ENCODE measurements around the gene TRIM72.

DNA sequence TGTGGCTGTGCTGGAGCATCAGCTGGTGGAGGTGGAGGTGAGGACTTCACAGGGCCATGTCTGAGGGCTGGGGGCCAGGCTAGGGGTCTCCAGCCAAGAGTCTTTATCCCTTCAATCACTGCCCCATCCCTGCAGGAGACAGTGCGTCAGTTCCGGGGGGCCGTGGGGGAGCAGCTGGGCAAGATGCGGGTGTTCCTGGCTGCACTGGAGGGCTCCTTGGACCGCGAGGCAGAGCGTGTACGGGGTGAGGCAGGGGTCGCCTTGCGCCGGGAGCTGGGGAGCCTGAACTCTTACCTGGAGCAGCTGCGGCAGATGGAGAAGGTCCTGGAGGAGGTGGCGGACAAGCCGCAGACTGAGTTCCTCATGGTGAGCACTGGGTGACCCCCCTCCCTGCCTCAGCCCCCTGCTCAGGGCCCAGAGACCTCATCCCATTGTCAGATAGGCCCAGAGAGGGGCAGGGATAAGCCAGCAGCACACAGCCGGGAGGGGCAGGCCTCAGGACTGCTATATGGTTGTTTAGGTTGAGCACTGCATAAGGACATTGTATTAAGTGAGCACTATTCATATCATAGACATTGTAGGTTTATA is 5.3 kb downstream of the TRIM72 start:
- no peak for TF ChIP-seq CTCF (IDR thresholded peaks at IDR 0.05)
- no peak for TF ChIP-seq ZNF281 (CRISPR knock-in tag; IDR thresholded peaks at IDR 0.05)
- TF ChIP-seq NR1H2 (CRISPR knock-in tag; IDR thresholded peaks at IDR 0.05): no peak
- no peak for TF ChIP-seq TP53 (CRISPR knock-in tag; IDR thresholded peaks at IDR 0.05)
- TF ChIP-seq, protein P1, sequence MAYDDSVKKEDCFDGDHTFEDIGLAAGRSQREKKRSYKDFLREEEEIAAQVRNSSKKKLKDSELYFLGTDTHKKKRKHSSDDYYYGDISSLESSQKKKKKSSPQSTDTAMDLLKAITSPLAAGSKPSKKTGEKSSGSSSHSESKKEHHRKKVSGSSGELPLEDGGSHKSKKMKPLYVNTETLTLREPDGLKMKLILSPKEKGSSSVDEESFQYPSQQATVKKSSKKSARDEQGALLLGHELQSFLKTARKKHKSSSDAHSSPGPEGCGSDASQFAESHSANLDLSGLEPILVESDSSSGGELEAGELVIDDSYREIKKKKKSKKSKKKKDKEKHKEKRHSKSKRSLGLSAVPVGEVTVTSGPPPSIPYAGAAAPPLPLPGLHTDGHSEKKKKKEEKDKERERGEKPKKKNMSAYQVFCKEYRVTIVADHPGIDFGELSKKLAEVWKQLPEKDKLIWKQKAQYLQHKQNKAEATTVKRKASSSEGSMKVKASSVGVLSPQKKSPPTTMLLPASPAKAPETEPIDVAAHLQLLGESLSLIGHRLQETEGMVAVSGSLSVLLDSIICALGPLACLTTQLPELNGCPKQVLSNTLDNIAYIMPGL (CRISPR knock-in tag; IDR thresholded peaks at IDR 0.05): no peak
- no peak for TF ChIP-seq GABPB1 (CRISPR knock-in tag; IDR thresholded peaks at IDR 0.05)
- no peak for TF ChIP-seq PRRX2 (CRISPR knock-in tag; IDR thresholded peaks at IDR 0.05)
- no peak for TF ChIP-seq RELA (CRISPR knock-in tag; IDR thresholded peaks at IDR 0.05; ENCODE audit: borderline replicate concordance)
- TF ChIP-seq NFYB (CRISPR knock-in tag; conservative IDR thresholded peaks at IDR 0.05; ENCODE audit: low read depth): no peak
- TF ChIP-seq TCF7 (CRISPR knock-in tag; IDR thresholded peaks at IDR 0.05; ENCODE audit: low read depth): no peak
- TF ChIP-seq CBFB (CRISPR knock-in tag; IDR thresholded peaks at IDR 0.05; ENCODE audit: low read depth): no peak
